Uterus (tissue), 4 donors: ENCODE data around the gene ADSL. TPM values are rescaled to one million over a fixed set of nuclear protein-coding genes. Genes with fewer than 3 reads are reported as not detected.

Source experiments
- DNase-seq, 2 donors: peaks; one replicate each; pipeline ENCODE4 v3.0.0-alpha.2; 2019 to 2020
- H3K27ac ChIP-seq, 2 donors: fragments of 200-600 bp; sonication (generic); 1 replicate in 1 of 2; 2 replicates in 1 of 2; pipeline ENCODE4 v1.5.1; 2016 to 2018
- H3K27me3 ChIP-seq, 2 donors: fragments of 200-600 bp; sonication (generic); one replicate each; pipeline ENCODE4 v1.5.1; 2018 to 2019; ENCODE audit warnings: control low read depth in 1 of 2
- H3K36me3 ChIP-seq, 2 donors: fragments of 200-600 bp; sonication (generic); one replicate each; pipeline ENCODE4 v1.5.1; 2019; ENCODE audit warnings: control low read depth in 1 of 2
- H3K4me1 ChIP-seq, 2 donors: fragments of 200-600 bp; sonication (generic); one replicate each; pipeline ENCODE4 v1.5.1; 2018 to 2019; ENCODE audit warnings: control low read depth in 1 of 2
- H3K4me3 ChIP-seq, 2 donors: fragments of 200-600 bp; sonication (generic); 1 replicate in 1 of 2; 2 replicates in 1 of 2; pipeline ENCODE4 v1.5.1; 2018 to 2019; ENCODE audit warnings: mild to moderate bottlenecking in 1 of 2
- H3K9me3 ChIP-seq, 2 donors: fragments of 200-600 bp; sonication (generic); one replicate each; pipeline ENCODE4 v1.5.1; 2019; ENCODE audit warnings: control low read depth in 1 of 2
- CTCF ChIP-seq, 4 experiments: fragments of 200-600 bp in 2 of 4; fragments of 450-650 bp in 2 of 4; sonication (generic) in 2 of 4; IDR thresholded peaks; one replicate each; pipeline ENCODE4 v1.5.1; 2016 to 2019; ENCODE audit warnings: antibody characterized with exemption in 4 of 4, mild to moderate bottlenecking in 2 of 4, moderate library complexity in 1 of 4
- POLR2A ChIP-seq, 2 donors: fragments of 450-650 bp; IDR thresholded peaks; one replicate each; pipeline ENCODE4 v1.6.1; 2016; ENCODE audit warnings: antibody characterized with exemption in 2 of 2, mild to moderate bottlenecking in 1 of 2, moderate library complexity in 1 of 2
- intact Hi-C: fragments of 100-400 bp; cut with DNase I; formaldehyde crosslinking; loops from one replicate; pipeline ENCODE4 v1.15.1; 2023; ENCODE audit warnings: low total_unique reads
- total RNA-seq, 4 donors: library from RNA; depleted of rRNA in 3 of 4; stranded (reverse); fragments of >200 nt in 3 of 4; gene quantifications; one replicate each; pipeline versions ENCODE4 v1.1.0 to v1.2.4, GENCODE V29; 2014 to 2023
- donor health status: DM: yes; HTN: yes; CAD: no.

ADSL gene
- total RNA-seq, 4 donors from 2014 or later: 28.5 to 151 (median 79.5) TPM

GRCh38 chr22:40401981-40402406 is 55.7 kb downstream of the ADSL start:
- no peaks in the 10 kb centered on the region for H3K36me3 ChIP-seq
- H3K27me3 ChIP-seq: no peaks in the 10 kb centered on the region
- H3K4me3 ChIP-seq: no peak overlapping the region
- intact Hi-C loops: no loop called here
- no peaks in the 10 kb centered on the region for H3K4me1 ChIP-seq
- no peaks in the 10 kb centered on the region for H3K9me3 ChIP-seq
- no peak overlapping the region for H3K27ac ChIP-seq
- TF ChIP-seq POLR2A (IDR thresholded peaks at IDR 0.05): no peak
- TF ChIP-seq CTCF (IDR thresholded peaks at IDR 0.05): no peak
- DNase-seq: no peak

GRCh38 chr22:40403141-40403540 is 56.8 kb downstream of the ADSL start:
- no peaks in the 10 kb centered on the region for H3K4me1 ChIP-seq
- no peak overlapping the region for H3K27ac ChIP-seq
- H3K36me3 ChIP-seq: no peaks in the 10 kb centered on the region
- no peak overlapping the region for H3K4me3 ChIP-seq
- TF ChIP-seq POLR2A (IDR thresholded peaks at IDR 0.05) (no peak), CTCF (IDR thresholded peaks at IDR 0.05) (no peak)
- H3K27me3 ChIP-seq: no peaks in the 10 kb centered on the region
- DNase-seq: no peak
- no peaks in the 10 kb centered on the region for H3K9me3 ChIP-seq
- intact Hi-C loops: no loop called here

GRCh38 chr22:40403651-40404050 is 57.4 kb downstream of the ADSL start:
- intact Hi-C loops: no loop called here

GRCh38 chr22:40404251-40405177 is 58.2 kb downstream of the ADSL start:
- Histone ChIP-seq H3K4me3 (no peak overlapping the region), H3K36me3 (no peaks in the 10 kb centered on the region), H3K27ac (no peak overlapping the region), H3K4me1 (no peaks in the 10 kb centered on the region), H3K9me3 (no peaks in the 10 kb centered on the region), H3K27me3 (no peaks in the 10 kb centered on the region)
- intact Hi-C loops: no loop called here
- TF ChIP-seq CTCF (IDR thresholded peaks at IDR 0.05) (no peak), POLR2A (IDR thresholded peaks at IDR 0.05) (no peak)
- DNase-seq: no peak

More at GRCh38 chr22:40403651-40404050, 57.4 kb downstream of the ADSL start:
- no peak overlapping the region for H3K4me3 ChIP-seq
- no peak for TF ChIP-seq POLR2A (IDR thresholded peaks at IDR 0.05)
- no peak for TF ChIP-seq CTCF (IDR thresholded peaks at IDR 0.05)
- H3K36me3 ChIP-seq: no peaks in the 10 kb centered on the region
- DNase-seq: no peak
- H3K4me1 ChIP-seq: no peaks in the 10 kb centered on the region
- no peaks in the 10 kb centered on the region for H3K9me3 ChIP-seq
- no peaks in the 10 kb centered on the region for H3K27me3 ChIP-seq
- H3K27ac ChIP-seq: no peak overlapping the region
